Measurements from ENCODE around the gene MTMR11. TPM values are rescaled to one million over a fixed set of nuclear protein-coding genes. Genes with fewer than 3 reads are reported as not detected.

Gene MTMR11
- total and polyA plus RNA-seq, 9 of the 15 experiments (the other 6 are each of a cell fraction or from before 2014, with no cell fraction given): 0.09 to 1.6 (median 0.51) TPM

- TF ChIP-seq GATA2 (CRISPR knock-in tag; IDR thresholded peaks at IDR 0.05) (peak; percentile 74), ZNF436 (CRISPR knock-in tag; IDR thresholded peaks at IDR 0.05) (no peak), DPF2 (IDR thresholded peaks at IDR 0.05) (peak; percentile 93), ZNF589 (CRISPR knock-in tag; IDR thresholded peaks at IDR 0.05; ENCODE audit: low read depth) (no peak), C11orf30 (IDR thresholded peaks at IDR 0.05; ENCODE audit: low read depth) (no peak), TEAD4 (IDR thresholded peaks at IDR 0.05; ENCODE audit: low read length) (peak; percentile 58), TEAD4 (CRISPR knock-in tag; IDR thresholded peaks at IDR 0.05; ENCODE audit: borderline replicate concordance) (no peak), ZNF143 (CRISPR knock-in tag; IDR thresholded peaks at IDR 0.05) (no peak), DIDO1 (tag; IDR thresholded peaks at IDR 0.05; ENCODE audit: low read depth) (no peak), TCF7L2 (IDR thresholded peaks at IDR 0.05; ENCODE audit: low read depth, low read length) (no peak), RNF2 (IDR thresholded peaks at IDR 0.05) (0 out of 2 replicates have a peak, but pooled peaks have one; percentile 16), DEAF1 (CRISPR knock-in tag; IDR thresholded peaks at IDR 0.05) (no peak), RBM34 (IDR thresholded peaks at IDR 0.05; ENCODE audit: borderline replicate concordance, insufficient read depth, low read length) (no peak), HDAC3 (IDR thresholded peaks at IDR 0.05; ENCODE audit: borderline replicate concordance, partially characterized antibody) (no peak), RHOXF2B (CRISPR knock-in tag; conservative IDR thresholded peaks at IDR 0.05) (no peak), CHD2 (IDR thresholded peaks at IDR 0.05; ENCODE audit: low read depth, low read length) (no peak), CBX2 (IDR thresholded peaks at IDR 0.05; ENCODE audit: insufficient read depth, low read length, poor library complexity, severe bottlenecking) (no peak), RB1 (IDR thresholded peaks at IDR 0.05; ENCODE audit: low read depth) (no peak)
- TF ChIP-seq, protein P1, sequence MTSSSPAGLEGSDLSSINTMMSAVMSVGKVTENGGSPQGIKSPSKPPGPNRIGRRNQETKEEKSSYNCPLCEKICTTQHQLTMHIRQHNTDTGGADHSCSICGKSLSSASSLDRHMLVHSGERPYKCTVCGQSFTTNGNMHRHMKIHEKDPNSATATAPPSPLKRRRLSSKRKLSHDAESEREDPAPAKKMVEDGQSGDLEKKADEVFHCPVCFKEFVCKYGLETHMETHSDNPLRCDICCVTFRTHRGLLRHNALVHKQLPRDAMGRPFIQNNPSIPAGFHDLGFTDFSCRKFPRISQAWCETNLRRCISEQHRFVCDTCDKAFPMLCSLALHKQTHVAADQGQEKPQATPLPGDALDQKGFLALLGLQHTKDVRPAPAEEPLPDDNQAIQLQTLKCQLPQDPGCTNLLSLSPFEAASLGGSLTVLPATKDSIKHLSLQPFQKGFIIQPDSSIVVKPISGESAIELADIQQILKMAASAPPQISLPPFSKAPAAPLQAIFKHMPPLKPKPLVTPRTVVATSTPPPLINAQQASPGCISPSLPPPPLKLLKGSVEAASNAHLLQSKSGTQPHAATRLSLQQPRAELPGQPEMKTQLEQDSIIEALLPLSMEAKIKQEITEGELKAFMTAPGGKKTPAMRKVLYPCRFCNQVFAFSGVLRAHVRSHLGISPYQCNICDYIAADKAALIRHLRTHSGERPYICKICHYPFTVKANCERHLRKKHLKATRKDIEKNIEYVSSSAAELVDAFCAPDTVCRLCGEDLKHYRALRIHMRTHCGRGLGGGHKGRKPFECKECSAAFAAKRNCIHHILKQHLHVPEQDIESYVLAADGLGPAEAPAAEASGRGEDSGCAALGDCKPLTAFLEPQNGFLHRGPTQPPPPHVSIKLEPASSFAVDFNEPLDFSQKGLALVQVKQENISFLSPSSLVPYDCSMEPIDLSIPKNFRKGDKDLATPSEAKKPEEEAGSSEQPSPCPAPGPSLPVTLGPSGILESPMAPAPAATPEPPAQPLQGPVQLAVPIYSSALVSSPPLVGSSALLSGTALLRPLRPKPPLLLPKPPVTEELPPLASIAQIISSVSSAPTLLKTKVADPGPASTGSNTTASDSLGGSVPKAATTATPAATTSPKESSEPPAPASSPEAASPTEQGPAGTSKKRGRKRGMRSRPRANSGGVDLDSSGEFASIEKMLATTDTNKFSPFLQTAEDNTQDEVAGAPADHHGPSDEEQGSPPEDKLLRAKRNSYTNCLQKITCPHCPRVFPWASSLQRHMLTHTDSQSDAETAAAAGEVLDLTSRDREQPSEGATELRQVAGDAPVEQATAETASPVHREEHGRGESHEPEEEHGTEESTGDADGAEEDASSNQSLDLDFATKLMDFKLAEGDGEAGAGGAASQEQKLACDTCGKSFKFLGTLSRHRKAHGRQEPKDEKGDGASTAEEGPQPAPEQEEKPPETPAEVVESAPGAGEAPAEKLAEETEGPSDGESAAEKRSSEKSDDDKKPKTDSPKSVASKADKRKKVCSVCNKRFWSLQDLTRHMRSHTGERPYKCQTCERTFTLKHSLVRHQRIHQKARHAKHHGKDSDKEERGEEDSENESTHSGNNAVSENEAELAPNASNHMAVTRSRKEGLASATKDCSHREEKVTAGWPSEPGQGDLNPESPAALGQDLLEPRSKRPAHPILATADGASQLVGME (CRISPR knock-in tag; IDR thresholded peaks at IDR 0.05): no peak
- TF ChIP-seq, protein P2, sequence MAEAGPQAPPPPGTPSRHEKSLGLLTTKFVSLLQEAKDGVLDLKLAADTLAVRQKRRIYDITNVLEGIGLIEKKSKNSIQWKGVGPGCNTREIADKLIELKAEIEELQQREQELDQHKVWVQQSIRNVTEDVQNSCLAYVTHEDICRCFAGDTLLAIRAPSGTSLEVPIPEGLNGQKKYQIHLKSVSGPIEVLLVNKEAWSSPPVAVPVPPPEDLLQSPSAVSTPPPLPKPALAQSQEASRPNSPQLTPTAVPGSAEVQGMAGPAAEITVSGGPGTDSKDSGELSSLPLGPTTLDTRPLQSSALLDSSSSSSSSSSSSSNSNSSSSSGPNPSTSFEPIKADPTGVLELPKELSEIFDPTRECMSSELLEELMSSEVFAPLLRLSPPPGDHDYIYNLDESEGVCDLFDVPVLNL (CRISPR knock-in tag; IDR thresholded peaks at IDR 0.05; ENCODE audit: low read depth): no peak
- TF ChIP-seq, protein P3, sequence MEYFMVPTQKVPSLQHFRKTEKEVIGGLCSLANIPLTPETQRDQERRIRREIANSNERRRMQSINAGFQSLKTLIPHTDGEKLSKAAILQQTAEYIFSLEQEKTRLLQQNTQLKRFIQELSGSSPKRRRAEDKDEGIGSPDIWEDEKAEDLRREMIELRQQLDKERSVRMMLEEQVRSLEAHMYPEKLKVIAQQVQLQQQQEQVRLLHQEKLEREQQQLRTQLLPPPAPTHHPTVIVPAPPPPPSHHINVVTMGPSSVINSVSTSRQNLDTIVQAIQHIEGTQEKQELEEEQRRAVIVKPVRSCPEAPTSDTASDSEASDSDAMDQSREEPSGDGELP (CRISPR knock-in tag; IDR thresholded peaks at IDR 0.05; ENCODE audit: borderline replicate concordance): peak; percentile 61; the same call in 1 of the 2 replicates
These were observed 30.1 kb downstream of the MTMR11 start (continued) for GRCh38 chr1:149906570-149907075.

All from K562 (cell line).